Mesenteric fat pad (tissue), 1 donor: ENCODE data around the gene CDC42BPA. TPM values are rescaled to one million over a fixed set of nuclear protein-coding genes. Genes with fewer than 3 reads are reported as not detected.
A peak's percentile ranks its signal among the peaks of the same experiment; 100 is the strongest.
"Not testable (repeated sequence)": the region's sequence is repeated elsewhere in the genome, so short reads cannot be mapped to it uniquely, and the experiment has no call there.

Experiments used
- DNase-seq: peaks from one replicate; pipeline ENCODE4 v3.0.0-alpha.2; 2020; ENCODE audit warnings: low spot score
- total RNA-seq: library from RNA; stranded (reverse); fragmentation: NEBNext Ultra II Directional; extraction: Animal tissue kit (Norgen Biotek cat#: 25700); gene quantifications from one replicate; pipeline ENCODE4 v1.2.1, GENCODE V29; 2021
- donor health status: DM: yes; HTN: yes; CAD: no.

CDC42BPA gene
- total RNA-seq, 1 donor from 2014 or later: 42.5 TPM

DNA sequence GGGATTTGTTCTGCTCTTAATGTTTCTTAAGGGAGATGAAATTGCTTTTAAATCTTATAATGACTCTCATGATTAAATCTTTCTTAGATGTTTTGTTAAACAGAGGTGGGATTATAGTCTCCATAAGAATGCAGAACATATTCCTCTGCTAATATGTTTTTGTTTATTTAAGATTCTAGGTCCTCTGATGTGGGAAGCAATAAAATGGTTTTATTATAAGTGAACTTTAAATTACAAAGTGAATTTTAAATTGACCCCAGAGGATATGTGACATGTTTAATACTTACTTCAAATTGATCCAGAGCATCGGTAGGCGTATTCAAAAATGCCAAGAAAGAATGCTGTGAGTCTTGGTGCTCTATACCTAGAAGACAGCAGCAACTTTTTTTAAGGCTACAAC lies 248.8 kb downstream of the CDC42BPA start:
- DNase-seq: no peak

DNA sequence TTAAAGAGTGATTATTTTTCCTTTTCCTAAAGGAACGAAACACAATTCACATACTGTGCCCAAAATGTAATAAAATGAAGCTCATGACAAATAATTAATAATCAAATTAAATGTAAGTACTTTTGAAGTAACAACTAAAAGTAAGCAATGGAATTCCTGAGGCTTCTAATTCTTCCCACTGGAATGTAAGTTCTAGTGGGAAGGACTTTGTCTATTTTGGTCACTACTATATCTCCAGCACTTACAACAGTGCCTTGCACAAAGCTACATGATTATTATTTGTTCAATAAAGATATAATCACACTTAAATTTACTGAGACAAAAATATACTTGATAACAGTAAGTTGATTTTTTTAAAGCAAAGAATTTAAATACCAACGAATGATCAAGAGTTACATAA lies 249.4 kb downstream of the CDC42BPA start:
- no peak for DNase-seq

DNA sequence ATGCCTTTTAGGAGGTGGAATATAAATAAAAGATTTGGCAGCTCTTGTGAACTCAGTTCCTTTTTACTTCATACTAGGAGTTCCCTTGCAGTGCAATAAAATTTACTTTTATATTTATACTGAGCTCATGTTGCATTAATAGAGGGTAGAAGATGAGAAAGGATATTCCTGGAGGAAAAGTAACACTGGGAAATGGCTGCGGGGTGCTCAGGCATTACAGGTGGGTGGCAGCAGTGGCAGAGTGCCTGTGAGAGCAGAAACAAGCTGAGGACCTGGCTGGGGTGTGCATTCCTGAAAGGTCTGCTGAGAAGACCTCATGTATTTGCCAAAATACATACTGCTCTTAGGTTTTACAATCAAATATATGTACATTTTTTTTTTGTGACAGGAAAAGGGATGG lies 251.3 kb downstream of the CDC42BPA start:
- DNase-seq: no peak

DNA sequence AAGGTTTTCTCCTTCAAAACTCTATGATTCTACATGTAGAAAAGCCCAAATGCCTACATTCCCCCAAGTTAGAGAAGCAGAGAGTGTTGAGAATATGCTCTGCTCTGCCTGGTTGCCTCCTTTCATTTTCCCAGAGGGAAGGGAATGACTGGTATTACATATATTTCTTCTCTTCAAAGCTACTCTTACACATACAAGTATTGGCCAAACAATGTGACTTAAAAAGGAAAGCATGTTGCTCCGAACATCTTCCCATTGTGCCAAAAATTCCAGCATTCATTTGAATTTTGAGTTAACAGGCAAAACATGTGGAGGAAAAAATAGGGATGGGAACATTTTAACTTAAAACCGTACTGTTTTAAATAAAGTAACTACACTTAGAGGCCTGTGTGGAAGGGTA lies 253.0 kb downstream of the CDC42BPA start:
- no peak for DNase-seq

DNA sequence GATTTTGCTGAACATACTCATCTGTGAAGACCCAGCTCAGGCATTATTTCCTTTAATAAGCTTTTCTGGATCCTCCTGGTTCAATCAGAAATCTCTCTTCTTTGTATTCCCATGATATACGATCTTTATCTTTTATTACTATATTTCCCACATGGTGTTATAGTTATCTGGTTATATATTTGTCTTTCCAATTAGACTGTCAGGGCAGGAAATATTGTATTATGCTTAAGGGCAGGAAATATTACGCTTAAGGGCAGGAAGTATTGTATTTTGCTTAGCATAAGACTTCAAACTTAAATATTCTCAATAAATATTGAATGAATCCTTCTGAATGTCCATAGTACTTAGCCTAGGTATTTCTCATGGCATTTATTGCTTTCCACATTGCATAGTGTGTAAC lies 256.0 kb downstream of the CDC42BPA start:
- DNase-seq: no peak

DNA sequence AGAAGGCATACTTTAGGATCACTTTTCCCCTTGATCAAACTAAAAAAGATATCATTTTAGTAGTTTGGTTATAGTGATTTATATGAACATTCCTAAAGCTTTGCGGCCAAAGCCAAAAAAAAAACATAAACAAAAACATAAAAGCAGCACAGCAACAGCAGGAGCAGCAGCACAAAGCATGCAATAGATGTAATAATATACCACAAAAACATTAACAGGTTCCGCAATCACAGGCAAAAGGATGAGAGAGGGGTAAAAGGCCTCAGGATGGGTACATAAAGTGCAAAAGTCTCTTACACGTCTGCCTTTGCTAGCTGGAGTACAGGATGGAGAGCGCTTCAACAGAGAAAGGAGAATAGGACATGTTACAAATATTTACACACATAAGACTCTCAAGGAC lies 259.2 kb downstream of the CDC42BPA start:
- DNase-seq: no peak

DNA sequence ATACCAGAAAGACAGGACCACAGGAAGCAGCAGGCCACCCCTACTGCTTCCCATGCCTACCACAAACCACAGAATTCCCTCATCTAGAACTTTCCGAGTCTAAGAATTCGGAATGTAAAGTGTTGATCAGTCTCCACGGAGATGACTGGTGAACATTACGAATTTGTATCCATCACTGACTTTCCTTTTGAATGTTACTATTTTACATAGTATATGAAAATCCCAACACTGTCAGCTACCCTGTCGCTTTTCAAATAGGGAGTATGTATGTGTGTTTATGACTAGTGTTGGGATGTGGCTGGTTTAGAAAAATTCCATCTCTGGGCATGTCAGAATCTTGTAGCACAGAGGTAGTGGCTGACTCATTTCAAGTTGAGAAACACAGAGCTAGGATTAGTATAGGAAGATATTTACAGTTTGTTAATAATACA lies 260.0 kb downstream of the CDC42BPA start:
- no peak for DNase-seq

DNA sequence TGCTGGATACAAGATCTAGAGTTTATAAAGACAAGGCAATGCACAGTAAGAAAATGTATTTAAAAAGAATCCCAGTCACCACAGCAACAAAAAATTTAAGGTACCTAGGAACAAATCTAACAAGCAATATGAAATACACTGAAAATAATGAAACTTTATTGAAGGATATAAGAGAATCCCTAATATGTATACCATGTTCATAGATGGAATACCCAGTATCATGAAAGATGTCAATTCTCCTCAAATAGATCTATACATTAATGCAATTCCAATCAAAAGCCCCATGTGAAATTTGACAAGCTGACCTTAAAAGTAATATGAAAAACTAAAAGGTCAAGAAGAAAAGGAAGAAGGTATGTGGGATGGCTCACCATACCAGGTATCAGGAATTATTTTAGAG lies 269.0 kb downstream of the CDC42BPA start:
- no peak for DNase-seq

DNA sequence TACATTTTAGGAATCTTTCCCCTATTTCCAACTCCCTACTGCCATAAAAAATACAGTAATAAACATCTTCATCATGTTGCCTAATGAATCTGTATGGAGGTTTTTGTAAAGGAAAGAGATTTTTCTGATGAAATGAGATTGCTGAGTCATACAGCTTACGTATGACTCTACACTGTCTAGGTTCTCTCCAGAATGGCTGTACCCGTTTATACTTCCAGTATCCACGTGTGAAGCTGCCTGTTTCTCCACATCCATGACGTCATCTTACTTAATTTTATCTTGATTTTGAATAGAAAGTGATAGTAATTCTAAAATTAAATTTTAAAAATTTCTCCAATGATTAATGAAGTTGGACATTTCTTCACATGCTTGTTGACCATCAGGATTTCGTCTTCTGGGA lies 274.5 kb downstream of the CDC42BPA start:
- no peak for DNase-seq

DNA sequence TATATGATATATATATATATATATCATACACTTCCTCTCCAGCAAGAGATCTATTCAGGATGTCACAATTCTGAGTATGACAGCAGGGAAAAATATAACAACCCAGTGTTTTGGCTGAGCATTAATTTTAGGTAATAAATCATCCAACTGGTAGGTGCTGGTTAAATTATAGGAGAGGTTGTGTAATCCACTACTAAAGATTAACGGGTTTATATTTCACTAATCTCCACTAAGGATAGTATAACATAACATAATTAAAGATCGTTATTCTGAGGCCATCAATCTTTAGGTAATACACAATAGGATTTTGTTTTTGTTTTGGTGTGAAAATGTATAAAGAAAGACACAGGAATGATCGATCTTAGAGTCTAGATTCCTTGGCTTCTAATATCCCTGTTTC lies 276.0 kb downstream of the CDC42BPA start:
- no peak for DNase-seq

DNA sequence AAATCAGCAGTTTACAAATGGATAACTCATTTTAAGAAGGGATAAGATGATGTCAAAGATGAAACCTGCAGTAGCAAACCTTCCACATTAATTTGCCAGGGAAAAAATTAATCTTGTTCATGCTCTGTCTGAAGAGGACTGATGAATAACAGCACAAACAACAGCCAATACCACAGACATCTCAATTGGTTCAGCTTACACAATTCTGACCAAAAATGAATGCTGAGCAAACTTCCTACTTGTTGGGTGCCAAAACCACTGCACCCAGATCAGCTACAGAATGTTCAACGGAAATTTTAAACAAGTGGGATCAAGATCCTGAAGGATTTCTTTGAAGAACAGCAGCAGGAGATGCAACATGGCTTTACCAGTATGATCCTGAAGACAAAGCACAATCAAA lies 279.9 kb downstream of the CDC42BPA start:
- DNase-seq: no peak

DNA sequence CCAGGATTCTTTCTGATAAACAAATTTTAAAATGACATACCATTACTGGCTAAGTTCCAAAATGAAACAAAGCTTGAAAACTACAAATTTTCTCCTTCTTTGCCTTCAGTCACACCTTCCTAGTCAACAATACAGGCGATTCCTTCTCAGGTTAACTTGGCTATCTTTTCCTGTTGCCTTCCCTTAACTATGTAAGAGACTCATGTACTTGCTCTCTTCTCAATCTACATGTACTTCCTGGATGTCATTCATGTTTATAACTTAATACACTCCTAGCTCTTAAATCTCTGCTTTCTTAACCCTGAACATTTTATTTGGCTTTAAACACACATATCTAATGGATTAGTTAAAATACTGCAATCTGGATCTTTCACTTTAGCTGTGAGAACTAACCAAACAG lies 281.2 kb downstream of the CDC42BPA start:
- DNase-seq: no peak

DNA sequence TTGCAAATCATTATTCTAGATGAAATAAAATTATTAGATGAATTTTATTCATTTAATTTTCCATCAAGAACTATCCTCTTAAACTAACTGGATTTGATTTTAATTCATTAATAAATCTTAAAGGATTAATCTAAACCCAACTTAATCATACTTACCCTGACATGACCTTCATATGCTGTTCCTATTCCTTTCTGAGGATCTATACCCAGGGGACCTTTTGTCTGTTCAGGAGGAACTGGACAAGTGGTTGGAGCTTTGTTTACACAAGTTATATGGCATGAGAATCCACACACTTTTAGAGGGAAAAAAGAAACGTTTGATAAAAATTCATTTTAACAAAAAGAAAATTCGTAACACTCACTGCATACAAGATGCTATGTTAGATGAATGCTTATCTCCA lies 283.0 kb downstream of the CDC42BPA start:
- no peak for DNase-seq

DNA sequence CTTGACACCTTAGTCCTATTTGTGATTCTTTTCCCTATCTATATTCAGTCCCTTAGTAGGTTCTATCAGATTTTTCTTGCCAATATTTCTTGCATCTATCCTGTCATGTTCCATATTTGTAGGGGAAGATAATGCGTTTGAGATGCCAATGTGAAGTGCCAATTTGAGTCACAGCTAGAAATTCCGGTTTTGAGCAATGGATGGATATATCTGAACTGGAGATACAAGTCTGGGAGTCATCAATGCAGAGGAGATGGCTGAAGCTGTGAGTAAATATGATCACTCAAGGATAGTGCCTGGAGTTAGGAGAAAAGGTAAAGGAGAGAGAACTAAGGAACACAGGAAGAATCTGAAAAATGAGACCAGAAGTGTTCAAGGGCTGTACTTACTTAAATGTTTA lies 284.4 kb downstream of the CDC42BPA start:
- no peak for DNase-seq

DNA sequence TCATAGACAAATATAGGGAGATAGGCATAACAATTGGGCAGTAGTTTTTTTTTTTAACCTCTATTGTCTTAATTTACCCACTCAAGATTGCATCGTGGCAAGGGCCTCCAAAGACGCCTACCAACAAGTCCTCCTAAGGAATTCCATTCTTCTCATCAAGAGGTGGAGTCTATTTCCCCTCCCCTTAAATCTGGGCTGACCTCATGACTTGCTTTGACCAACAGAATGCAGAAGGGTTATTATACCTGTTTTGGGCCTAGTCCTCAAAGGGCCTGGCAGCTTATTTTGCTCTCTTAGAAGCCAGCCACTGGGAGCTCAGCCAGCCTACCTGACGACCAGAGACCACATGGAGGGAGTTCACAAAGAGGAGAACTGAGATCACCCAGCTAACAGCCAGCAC lies 285.9 kb downstream of the CDC42BPA start:
- peak; percentile 51 for DNase-seq

DNA sequence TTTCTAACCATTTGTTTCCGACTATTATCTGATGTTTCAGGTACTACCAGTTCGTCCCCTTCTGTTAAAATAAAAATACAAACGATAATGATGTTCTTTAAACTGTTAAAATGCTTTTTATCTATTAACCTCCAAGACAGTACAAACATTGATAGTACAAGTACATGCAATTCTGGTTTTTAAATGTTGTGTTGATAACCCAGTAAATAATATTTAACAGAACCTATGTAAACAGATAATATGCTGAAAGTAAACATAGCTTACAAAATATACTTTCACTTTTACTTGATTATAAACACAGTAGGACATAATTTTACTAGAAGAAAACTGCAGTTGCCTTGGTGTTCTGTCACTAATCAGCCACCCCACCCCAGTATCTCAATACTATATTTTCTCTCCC lies 301.3 kb downstream of the CDC42BPA start:
- DNase-seq: no peak

DNA sequence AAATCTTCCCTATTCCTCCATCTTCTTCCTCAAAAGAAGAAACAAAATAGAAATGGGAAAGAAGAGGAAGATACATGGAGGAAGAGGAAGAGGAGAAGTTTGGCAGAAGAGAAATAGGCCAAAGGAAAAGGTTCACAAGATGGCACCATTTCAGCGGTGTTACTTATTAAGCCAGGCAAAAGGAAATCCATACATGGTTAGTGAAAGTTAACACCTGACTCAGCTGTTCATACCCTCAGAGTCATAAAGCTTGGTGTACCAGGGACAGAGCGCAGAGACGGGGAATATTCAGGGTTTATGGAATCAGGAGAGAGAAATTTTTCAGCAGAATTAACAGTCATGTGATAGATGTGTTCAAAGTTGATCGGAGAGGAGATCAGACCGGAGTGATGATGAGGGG lies 307.6 kb downstream of the CDC42BPA start:
- DNase-seq: no peak

DNA sequence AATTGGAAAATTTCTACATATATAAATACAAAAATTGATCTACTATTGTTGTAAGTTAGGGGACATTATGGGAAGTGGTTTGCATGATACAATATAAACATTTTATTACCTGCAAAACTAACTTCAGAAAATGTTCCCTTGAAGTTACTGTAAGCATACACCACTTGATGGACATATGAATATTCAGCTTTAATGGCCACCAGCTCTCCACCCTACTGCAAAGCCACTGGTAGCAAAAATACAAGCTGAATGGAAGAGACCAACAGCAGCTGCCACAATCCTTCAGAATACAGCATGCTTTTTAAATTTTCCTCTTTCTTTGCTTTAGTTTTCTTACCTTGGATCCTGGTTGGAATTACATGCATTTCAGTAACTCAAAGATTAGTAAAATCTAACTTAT lies 308.4 kb downstream of the CDC42BPA start:
- no peak for DNase-seq

DNA sequence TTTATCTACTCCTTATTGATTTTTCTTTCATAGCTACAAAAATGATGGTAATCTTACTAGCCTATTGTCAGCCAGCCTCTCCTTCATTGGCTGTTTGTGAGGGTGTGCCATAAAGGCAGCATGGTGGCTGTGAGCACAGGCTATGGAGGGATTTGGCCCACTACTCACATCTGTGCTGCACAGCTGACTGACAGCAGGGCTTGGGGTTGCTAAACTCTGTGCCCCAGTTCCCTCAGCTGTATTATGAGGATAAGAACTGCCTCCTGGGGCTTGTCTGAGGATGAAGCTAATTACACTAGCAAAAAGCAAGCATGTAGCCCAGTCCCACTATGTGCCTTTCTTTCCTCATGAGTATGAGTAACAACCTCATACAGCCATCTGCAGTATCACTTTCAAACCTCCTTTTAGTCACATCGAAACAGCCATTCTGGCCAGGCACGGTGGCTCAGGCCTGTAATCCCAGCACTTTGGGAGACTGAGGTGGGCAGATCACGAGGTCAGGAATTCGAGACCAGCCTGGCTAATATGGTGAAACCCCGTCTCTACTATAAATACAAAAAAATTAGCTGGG lies 312.0 kb downstream of the CDC42BPA start:
- no peak for DNase-seq

DNA sequence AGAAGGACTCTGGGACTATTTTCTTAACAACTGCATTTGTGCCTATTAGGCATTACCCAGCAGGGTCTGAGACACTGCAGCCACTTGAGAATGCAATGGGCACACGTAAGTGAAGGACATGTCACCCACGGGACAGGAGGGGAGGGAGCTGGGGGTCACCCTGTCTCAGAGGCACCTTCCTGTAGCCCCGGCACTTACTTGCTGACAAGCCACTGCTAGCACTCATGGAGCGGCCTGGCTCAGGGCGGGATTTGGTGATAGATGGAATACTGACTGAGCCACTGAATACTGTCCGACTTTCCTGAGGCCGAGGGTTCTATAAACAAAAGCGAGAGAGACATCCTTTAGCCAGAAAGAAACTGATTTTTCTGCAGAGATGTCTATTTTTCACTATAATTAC lies 313.5 kb downstream of the CDC42BPA start:
- no peak for DNase-seq

DNA sequence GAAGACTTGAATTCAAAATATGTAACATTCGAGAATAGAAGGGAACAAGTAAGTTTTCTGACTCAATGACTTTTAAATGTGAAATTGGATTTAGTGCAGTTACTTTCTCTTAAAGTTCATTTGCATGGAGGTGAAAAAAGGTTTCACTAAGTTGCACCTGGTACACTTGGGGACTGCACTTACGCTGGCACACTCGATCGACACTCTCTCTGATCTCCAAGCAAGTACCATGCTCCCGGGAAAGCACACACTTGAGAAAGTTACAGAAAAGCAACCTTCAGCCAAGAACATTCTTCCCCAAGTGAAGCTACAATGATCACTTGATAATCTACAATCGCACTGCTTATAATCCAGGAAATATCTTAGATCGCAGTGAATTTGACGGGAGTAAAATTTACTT lies 315.1 kb downstream of the CDC42BPA start:
- DNase-seq: no peak

DNA sequence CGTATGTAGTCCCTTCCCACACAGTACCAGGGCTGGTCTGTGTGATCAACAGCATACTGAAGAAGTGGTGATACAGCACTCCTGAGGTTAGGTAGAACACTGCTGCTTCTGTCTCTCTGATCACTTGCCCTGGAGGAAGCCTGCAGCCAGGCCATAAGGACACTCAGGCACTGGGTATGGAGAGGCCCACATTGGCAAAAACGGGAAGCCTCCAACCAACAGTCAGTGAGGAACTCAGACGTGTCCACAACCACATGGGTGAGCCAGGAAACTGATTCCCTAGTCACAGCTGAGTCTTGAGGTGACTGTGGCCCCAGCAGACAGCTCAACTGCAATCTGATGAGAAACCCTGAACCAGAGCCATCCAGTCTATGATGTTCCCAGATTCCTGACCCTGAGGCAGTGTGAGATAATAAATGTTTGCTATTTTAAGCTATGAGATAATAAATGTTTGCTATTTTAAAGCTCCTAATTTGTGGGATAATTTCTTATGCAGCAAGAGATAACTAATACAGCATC lies 315.7 kb downstream of the CDC42BPA start:
- DNase-seq: no peak

DNA sequence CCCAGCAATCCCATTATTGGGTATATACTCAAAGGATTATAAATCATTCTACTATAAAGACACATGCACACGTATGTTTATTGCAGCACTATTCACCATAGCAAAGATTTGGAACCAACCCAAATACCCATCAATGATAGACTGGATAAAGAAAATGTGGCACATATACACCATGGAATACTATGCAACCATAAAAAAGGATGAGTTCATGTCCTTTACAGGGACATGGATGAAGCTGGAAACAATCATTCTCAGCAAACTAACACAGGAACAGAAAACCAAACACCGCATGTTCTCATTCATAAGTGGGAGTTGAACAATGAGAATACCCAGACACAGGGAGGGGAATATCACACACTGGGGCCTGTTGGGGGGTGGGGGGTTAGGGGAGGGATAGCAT lies 318.7 kb downstream of the CDC42BPA start:
- not testable (repeated sequence) for DNase-seq
